Transverse colon (tissue), 4 donors: Measurements from ENCODE around the gene HS3ST5. TPM values are rescaled to one million over a fixed set of nuclear protein-coding genes. Genes with fewer than 3 reads are reported as not detected.
"Not testable (repeated sequence)": the region's sequence is repeated elsewhere in the genome, so short reads cannot be mapped to it uniquely, and the experiment has no call there.

Source experiments
- DNase-seq: peaks from one replicate; pipeline ENCODE4 v3.0.0-alpha.2; 2019
- H3K27ac ChIP-seq, 4 donors: fragments of 200-600 bp; sonication (generic); 2 replicates each; pipeline ENCODE4 v1.5.1; 2016 to 2018; ENCODE audit warnings: inconsistent platforms in 4 of 4
- H3K27me3 ChIP-seq: fragments of 200-600 bp; sonication (generic); 2 replicates; pipeline ENCODE4 v1.5.1; 2017; ENCODE audit warnings: inconsistent platforms
- H3K36me3 ChIP-seq, 4 donors: fragments of 200-600 bp; sonication (generic); 2 replicates each; pipeline ENCODE4 v1.5.1; 2017 to 2019; ENCODE audit warnings: inconsistent platforms in 4 of 4
- H3K4me1 ChIP-seq, 4 donors: fragments of 200-600 bp; sonication (generic); 2 replicates each; pipeline ENCODE4 v1.5.1; 2017 to 2020; ENCODE audit warnings: inconsistent platforms in 4 of 4
- H3K4me3 ChIP-seq, 4 donors: fragments of 200-600 bp; sonication (generic); 1 replicate in 1 of 4; 2 replicates in 3 of 4; pipeline versions ENCODE4 v1.5.1 to v1.6.1; 2017 to 2019; ENCODE audit warnings: inconsistent platforms in 4 of 4
- H3K9me3 ChIP-seq, 2 donors: fragments of 200-600 bp; sonication (generic); 2 replicates each; pipeline ENCODE4 v1.5.1; 2017 to 2019; ENCODE audit warnings: inconsistent platforms in 2 of 2
- CTCF ChIP-seq, 5 experiments: fragments of 200-600 bp in 3 of 5; fragments of 450-650 bp in 2 of 5; sonication (generic) in 3 of 5; IDR thresholded peaks; 1 replicate in 2 of 5; 2 replicates in 3 of 5; pipeline ENCODE4 v1.5.1; 2016 to 2017; ENCODE audit warnings: antibody characterized with exemption in 5 of 5, inconsistent platforms in 3 of 5, mild to moderate bottlenecking in 2 of 5, moderate library complexity in 1 of 5
- EP300 ChIP-seq: sonication (generic); formaldehyde crosslinking; IDR thresholded peaks from one replicate; pipeline ENCODE4 v1.6.1; 2017; ENCODE audit warnings: antibody characterized with exemption, low read depth
- POLR2A ChIP-seq: fragments of 450-650 bp; IDR thresholded peaks from one replicate; pipeline ENCODE4 v1.6.1; 2016; ENCODE audit warnings: antibody characterized with exemption, mild to moderate bottlenecking, moderate library complexity
- POLR2AphosphoS5 ChIP-seq, 3 donors: sonication (generic); formaldehyde crosslinking; IDR thresholded peaks; one replicate each; pipeline ENCODE4 v1.6.1; 2016; ENCODE audit warnings: antibody characterized with exemption in 3 of 3
- WGBS, 2 donors: methylation state at CpG; one replicate each; pipeline ENCODE4 v1.1.5; 2018; ENCODE audit warnings: low coverage in 1 of 2; 5-methylcytosine and 5-hydroxymethylcytosine counted together
- in situ Hi-C, 4 donors: fragments of 200-750 bp; cut with MboI; loops; one replicate each; pipeline versions ENCODE4 v1.15.0 to v1.15.1; 2017; ENCODE audit warnings: low sequenced_read_pairs in 3 of 4, low pct_ligation_motif_present in 1 of 4, low pct_unique_long_range_greater_than_20kb in 1 of 4
- intact Hi-C: fragments of 100-400 bp; cut with DNase I; formaldehyde crosslinking; loops from one replicate; pipeline ENCODE4 v1.15.1; 2023; ENCODE audit warnings: low total_unique reads
- total RNA-seq, 4 donors: library from RNA; depleted of rRNA; stranded (reverse); fragments of >200 nt; gene quantifications; one replicate each; pipeline ENCODE4 v1.1.0, GENCODE V29; 2016

Gene HS3ST5
- total RNA-seq, 4 donors from 2014 or later = 0.27 to 0.32 TPM; not detected in 2

- no peak overlapping the region for H3K4me3 ChIP-seq
- no peak for TF ChIP-seq CTCF (IDR thresholded peaks at IDR 0.05)
- in situ Hi-C loops (no loop called here), intact Hi-C loops (no loop called here)
- H3K36me3 ChIP-seq = no peaks in the 10 kb centered on the region
- H3K4me1 ChIP-seq = no peaks in the 10 kb centered on the region
- H3K27ac ChIP-seq = no peak overlapping the region
- no peak for DNase-seq
- no peaks in the 10 kb centered on the region for H3K9me3 ChIP-seq
- no peaks in the 10 kb centered on the region for H3K27me3 ChIP-seq
- WGBS, 2 donors = 52 to 83% methylated on average over 3 of the region's 3 CpGs
Measured at GRCh38 chr6:114083251-114083650, 259.6 kb downstream of the HS3ST5 start.

- no peak overlapping the region for H3K4me3 ChIP-seq
- H3K27ac ChIP-seq = no peak overlapping the region
- no peaks in the 10 kb centered on the region for H3K9me3 ChIP-seq
- no peaks in the 10 kb centered on the region for H3K36me3 ChIP-seq
- 54 to 65% methylated on average over 3 of the region's 3 CpGs for WGBS, 2 donors
- in situ Hi-C loops (no loop called here), intact Hi-C loops (no loop called here)
- no peak for TF ChIP-seq CTCF (IDR thresholded peaks at IDR 0.05)
- TF ChIP-seq POLR2A = no peak
- TF ChIP-seq EP300 = no peak
- no peak for TF ChIP-seq POLR2AphosphoS5 (IDR thresholded peaks at IDR 0.05)
- H3K4me1 ChIP-seq = no peaks in the 10 kb centered on the region
- no peaks in the 10 kb centered on the region for H3K27me3 ChIP-seq
- no peak for DNase-seq
Measured at GRCh38 chr6:114081730-114082129, 261.1 kb downstream of the HS3ST5 start.

- Histone ChIP-seq H3K27me3 (no peaks in the 10 kb centered on the region), H3K9me3 (no peaks in the 10 kb centered on the region), H3K4me1 (no peaks in the 10 kb centered on the region), H3K27ac (no peak overlapping the region), H3K36me3 (no peaks in the 10 kb centered on the region), H3K4me3 (no peak overlapping the region)
- WGBS, 2 donors = 65 to 72% methylated on average over 3 of the region's 3 CpGs
- intact Hi-C loops = no loop called here
- DNase-seq = no peak
- in situ Hi-C loops = no loop called here
- TF ChIP-seq POLR2AphosphoS5 (IDR thresholded peaks at IDR 0.05) (no peak), POLR2A (no peak), CTCF (IDR thresholded peaks at IDR 0.05) (no peak), EP300 (no peak)
Measured at GRCh38 chr6:114080891-114081510, 261.8 kb downstream of the HS3ST5 start.

- 81 to 100% methylated on average over 1 of the region's 1 CpG for WGBS, 2 donors
- H3K4me3 ChIP-seq, H3K4me1 ChIP-seq, H3K36me3 ChIP-seq, H3K27ac ChIP-seq, intact Hi-C loops, in situ Hi-C loops, H3K9me3 ChIP-seq, DNase-seq, H3K27me3 ChIP-seq: not testable (repeated sequence)
Measured at GRCh38 chr6:114080410-114080809, 262.4 kb downstream of the HS3ST5 start.

- 84% methylated on average over 3 of the region's 3 CpGs; no CpG with 5 or more reads in 1 of the 2 donors for WGBS, 2 donors
- DNase-seq = no peak
- no peak overlapping the region for H3K27ac ChIP-seq
- TF ChIP-seq POLR2A = no peak
- H3K9me3 ChIP-seq = no peaks in the 10 kb centered on the region
- intact Hi-C loops (no loop called here), in situ Hi-C loops (no loop called here)
- no peaks in the 10 kb centered on the region for H3K36me3 ChIP-seq
- H3K27me3 ChIP-seq = no peaks in the 10 kb centered on the region
- no peaks in the 10 kb centered on the region for H3K4me1 ChIP-seq
- H3K4me3 ChIP-seq = no peak overlapping the region
Measured at GRCh38 chr6:114075777-114076176, 267.0 kb downstream of the HS3ST5 start.
